ENCODE data around the gene PDGFA. TPM values are rescaled to one million over a fixed set of nuclear protein-coding genes. Genes with fewer than 3 reads are reported as not detected.

Gene PDGFA
- total RNA-seq, 3 donors from 2014 or later (not counting 1 experiment from before 2014, with no cell fraction given), result 0.86 to 2.0 (median 1.5) TPM

DNA sequence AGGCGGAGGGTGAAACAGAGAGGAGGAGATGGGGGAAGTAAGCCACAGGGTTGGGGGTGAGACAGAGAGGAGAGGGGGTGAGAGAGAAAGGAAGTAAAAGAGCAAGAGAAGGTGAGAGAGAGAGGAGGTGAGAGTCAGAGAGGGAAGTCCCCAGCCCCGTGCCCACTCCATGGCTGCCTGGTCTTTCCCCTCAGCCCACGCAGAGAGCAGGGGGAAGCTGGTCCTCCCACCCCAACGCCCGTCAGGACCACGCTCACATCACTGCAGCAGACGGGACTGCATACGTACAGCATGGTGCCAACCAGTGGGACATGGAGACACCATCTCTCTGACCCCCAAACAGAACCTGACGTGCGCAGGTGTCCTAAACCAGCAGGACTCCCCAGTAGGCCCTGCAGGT, 12.1 kb upstream of the PDGFA start:
- Histone ChIP-seq H3K27ac (ENCODE audit: low read length) (no peak overlapping the region), H3K4me3 (ENCODE audit: low read length) (no peak overlapping the region), H3K4me1 (ENCODE audit: control insufficient read depth, insufficient read depth, low read length) (peaks cover 5% of the 10 kb centered on the region), H3K27me3 (ENCODE audit: control insufficient read depth, insufficient read depth, low read length) (no peaks in the 10 kb centered on the region), H3K9me3 (ENCODE audit: control insufficient read depth, insufficient read depth, low read length) (no peaks in the 10 kb centered on the region), H3K36me3 (ENCODE audit: control insufficient read depth, insufficient read depth, low read length) (no peaks in the 10 kb centered on the region)
- 42% methylated on average over 10 of the region's 10 CpGs for WGBS (ENCODE audit: insufficient coverage)
- Mint-ChIP-seq H3K27ac (peak overlapping the region in 1 of 2 donors; percentile 29), H3K36me3 (no peaks in the 10 kb centered on the region), H3K4me3 (no peak overlapping the region), H3K4me1 (no peaks in the 10 kb centered on the region), H3K27me3 (ENCODE audit: low read depth in 2 of 2) (peaks cover 0 to 3% of the 10 kb centered on the region in 2 donors), H3K9me3 (no peaks in the 10 kb centered on the region)
- TF ChIP-seq, protein P1, sequence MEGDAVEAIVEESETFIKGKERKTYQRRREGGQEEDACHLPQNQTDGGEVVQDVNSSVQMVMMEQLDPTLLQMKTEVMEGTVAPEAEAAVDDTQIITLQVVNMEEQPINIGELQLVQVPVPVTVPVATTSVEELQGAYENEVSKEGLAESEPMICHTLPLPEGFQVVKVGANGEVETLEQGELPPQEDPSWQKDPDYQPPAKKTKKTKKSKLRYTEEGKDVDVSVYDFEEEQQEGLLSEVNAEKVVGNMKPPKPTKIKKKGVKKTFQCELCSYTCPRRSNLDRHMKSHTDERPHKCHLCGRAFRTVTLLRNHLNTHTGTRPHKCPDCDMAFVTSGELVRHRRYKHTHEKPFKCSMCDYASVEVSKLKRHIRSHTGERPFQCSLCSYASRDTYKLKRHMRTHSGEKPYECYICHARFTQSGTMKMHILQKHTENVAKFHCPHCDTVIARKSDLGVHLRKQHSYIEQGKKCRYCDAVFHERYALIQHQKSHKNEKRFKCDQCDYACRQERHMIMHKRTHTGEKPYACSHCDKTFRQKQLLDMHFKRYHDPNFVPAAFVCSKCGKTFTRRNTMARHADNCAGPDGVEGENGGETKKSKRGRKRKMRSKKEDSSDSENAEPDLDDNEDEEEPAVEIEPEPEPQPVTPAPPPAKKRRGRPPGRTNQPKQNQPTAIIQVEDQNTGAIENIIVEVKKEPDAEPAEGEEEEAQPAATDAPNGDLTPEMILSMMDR (IDR thresholded peaks at IDR 0.05), result no peak
- ATAC-seq (peak; percentile 29 to 78 (median 76)), DNase-seq (no peak)
- intact Hi-C loops (cut with micrococcal nuclease), result no loop called here

DNA sequence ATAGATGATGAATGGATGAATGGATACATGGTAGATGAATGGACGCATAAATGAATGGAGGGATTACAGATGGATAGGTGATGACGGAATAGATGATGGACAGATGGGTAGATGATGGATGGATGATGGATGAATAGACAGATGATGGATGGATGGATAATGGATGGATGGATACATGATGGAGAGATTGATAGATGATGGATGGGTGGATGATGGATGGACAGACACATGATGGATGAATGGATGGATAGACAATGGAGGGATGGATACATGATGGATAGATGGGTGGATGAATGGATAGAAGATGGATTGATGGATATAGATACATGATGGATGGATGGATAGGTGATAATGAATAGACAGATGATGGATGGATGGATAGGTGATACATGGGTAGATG, 8.8 kb upstream of the PDGFA start:
- Histone ChIP-seq H3K27ac (ENCODE audit: low read length) (no peak overlapping the region), H3K4me1 (ENCODE audit: control insufficient read depth, insufficient read depth, low read length) (peaks cover 5% of the 10 kb centered on the region), H3K4me3 (ENCODE audit: low read length) (no peak overlapping the region), H3K9me3 (ENCODE audit: control insufficient read depth, insufficient read depth, low read length) (no peaks in the 10 kb centered on the region), H3K36me3 (ENCODE audit: control insufficient read depth, insufficient read depth, low read length) (no peaks in the 10 kb centered on the region), H3K27me3 (ENCODE audit: control insufficient read depth, insufficient read depth, low read length) (no peaks in the 10 kb centered on the region)
- Mint-ChIP-seq H3K27me3 (ENCODE audit: low read depth in 2 of 2) (peaks cover 6 to 10% of the 10 kb centered on the region in 2 donors), H3K27ac (no peak overlapping the region), H3K4me3 (no peak overlapping the region), H3K36me3 (no peaks in the 10 kb centered on the region), H3K4me1 (no peaks in the 10 kb centered on the region), H3K9me3 (no peaks in the 10 kb centered on the region)
- no peak for DNase-seq
- 94% methylated on average over 2 of the region's 2 CpGs for WGBS (ENCODE audit: insufficient coverage)
- no peak for ATAC-seq
- TF ChIP-seq, protein P1 (IDR thresholded peaks at IDR 0.05), result no peak
- intact Hi-C loops (cut with micrococcal nuclease), result no loop called here

DNA sequence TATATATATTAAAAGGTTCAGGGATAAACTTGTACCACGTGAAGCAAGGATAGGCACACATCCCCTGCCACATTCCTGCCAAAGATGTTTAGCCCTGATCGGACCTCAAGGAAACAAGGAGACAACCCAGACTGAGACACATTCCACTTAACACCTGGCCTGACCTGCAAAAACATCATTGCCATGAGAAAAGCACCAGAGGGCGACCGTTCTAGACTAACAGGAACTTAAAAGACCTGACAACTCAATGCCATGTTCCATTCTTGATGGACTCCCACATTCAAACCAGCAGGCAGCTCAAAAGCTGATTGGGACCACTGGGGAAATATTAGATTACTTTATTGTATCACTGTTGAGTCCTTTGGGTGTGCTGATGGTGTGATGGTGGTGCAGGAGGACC, 8.1 kb upstream of the PDGFA start:
- DNase-seq (no peak), ATAC-seq (no peak)
- no peaks in the 10 kb centered on the region for H3K36me3 Mint-ChIP-seq
- no peak overlapping the region for H3K27ac ChIP-seq (ENCODE audit: low read length)
- H3K27me3 ChIP-seq (ENCODE audit: control insufficient read depth, insufficient read depth, low read length), result peaks cover 5% of the 10 kb centered on the region
- peaks cover 9% of the 10 kb centered on the region for H3K4me1 ChIP-seq (ENCODE audit: control insufficient read depth, insufficient read depth, low read length)
- H3K36me3 ChIP-seq (ENCODE audit: control insufficient read depth, insufficient read depth, low read length), result no peaks in the 10 kb centered on the region
- H3K27me3 Mint-ChIP-seq (ENCODE audit: low read depth in 2 of 2), result peaks cover 6 to 10% of the 10 kb centered on the region in 2 donors
- no peaks in the 10 kb centered on the region for H3K9me3 Mint-ChIP-seq
- H3K9me3 ChIP-seq (ENCODE audit: control insufficient read depth, insufficient read depth, low read length), result no peaks in the 10 kb centered on the region
- H3K4me1 Mint-ChIP-seq, result no peaks in the 10 kb centered on the region
- no peak overlapping the region for H3K4me3 ChIP-seq (ENCODE audit: low read length)
- no peak overlapping the region for H3K27ac Mint-ChIP-seq
- intact Hi-C loops (cut with micrococcal nuclease), result no loop called here
- TF ChIP-seq, protein P1 (IDR thresholded peaks at IDR 0.05), result no peak
- 95% methylated on average over 4 of the region's 4 CpGs for WGBS (ENCODE audit: insufficient coverage)
- no peak overlapping the region for H3K4me3 Mint-ChIP-seq

DNA sequence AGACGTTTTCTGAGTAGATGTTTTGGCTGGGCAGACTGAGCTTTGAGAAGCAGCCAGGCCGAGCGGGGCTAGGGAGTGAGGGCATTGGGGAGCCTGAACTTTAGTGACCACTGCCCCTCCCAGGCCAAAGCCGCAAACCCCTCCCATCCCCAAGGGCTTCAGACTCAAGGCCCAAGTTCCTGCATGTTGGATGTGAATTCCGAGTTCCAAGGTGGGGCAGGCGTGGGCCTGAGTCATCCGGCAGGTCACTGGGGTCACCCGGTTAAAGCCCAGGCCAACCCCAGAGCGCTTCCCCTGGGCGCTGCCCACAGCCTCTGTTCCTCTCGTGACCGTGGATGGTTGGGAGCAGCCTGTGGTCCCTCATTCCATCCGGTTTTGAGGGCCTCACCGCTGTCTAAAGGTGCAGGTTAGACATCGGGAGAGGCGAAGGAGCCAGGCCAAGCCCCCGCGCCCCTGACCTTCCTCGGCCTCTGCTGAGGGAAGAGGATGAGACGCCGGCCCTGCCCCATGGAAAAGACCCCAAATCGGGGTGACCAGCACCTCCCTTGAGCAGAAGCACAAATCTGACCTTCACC, 6.9 kb upstream of the PDGFA start:
- Histone ChIP-seq H3K27ac (ENCODE audit: low read length) (no peak overlapping the region), H3K9me3 (ENCODE audit: control insufficient read depth, insufficient read depth, low read length) (no peaks in the 10 kb centered on the region), H3K4me3 (ENCODE audit: low read length) (no peak overlapping the region), H3K36me3 (ENCODE audit: control insufficient read depth, insufficient read depth, low read length) (no peaks in the 10 kb centered on the region), H3K27me3 (ENCODE audit: control insufficient read depth, insufficient read depth, low read length) (peaks cover 10% of the 10 kb centered on the region), H3K4me1 (ENCODE audit: control insufficient read depth, insufficient read depth, low read length) (peaks cover 15% of the 10 kb centered on the region)
- ATAC-seq (no peak), DNase-seq (no peak)
- Mint-ChIP-seq H3K27me3 (ENCODE audit: low read depth in 2 of 2) (peaks cover 6 to 13% of the 10 kb centered on the region in 2 donors), H3K9me3 (no peaks in the 10 kb centered on the region), H3K4me1 (no peaks in the 10 kb centered on the region), H3K27ac (no peak overlapping the region), H3K4me3 (no peak overlapping the region), H3K36me3 (no peaks in the 10 kb centered on the region)
- 88% methylated on average over 22 of the region's 22 CpGs for WGBS (ENCODE audit: insufficient coverage)
- intact Hi-C loops (cut with micrococcal nuclease), result no loop called here
- TF ChIP-seq, protein P1 (IDR thresholded peaks at IDR 0.05), result no peak
